NCI-H146 (cell line): ENCODE measurements around the gene UBASH3A.
A peak's percentile ranks its signal among the peaks of the same experiment; 100 is the strongest.

Experiments
- DNase-seq: peaks from one replicate; lab custom pipeline; 2025; lab: John Stamatoyannopoulos, UW

UBASH3A gene

GRCh38 chr21:42411197-42411869 lies 7.6 kb downstream of the UBASH3A start:
- DNase-seq: peak; percentile 7

- DNase-seq: no peak
Observed at GRCh38 chr21:42411891-42412635, 8.4 kb downstream of the UBASH3A start.

GRCh38 chr21:42412636-42412933 lies 8.9 kb downstream of the UBASH3A start:
- no peak for DNase-seq

DNA sequence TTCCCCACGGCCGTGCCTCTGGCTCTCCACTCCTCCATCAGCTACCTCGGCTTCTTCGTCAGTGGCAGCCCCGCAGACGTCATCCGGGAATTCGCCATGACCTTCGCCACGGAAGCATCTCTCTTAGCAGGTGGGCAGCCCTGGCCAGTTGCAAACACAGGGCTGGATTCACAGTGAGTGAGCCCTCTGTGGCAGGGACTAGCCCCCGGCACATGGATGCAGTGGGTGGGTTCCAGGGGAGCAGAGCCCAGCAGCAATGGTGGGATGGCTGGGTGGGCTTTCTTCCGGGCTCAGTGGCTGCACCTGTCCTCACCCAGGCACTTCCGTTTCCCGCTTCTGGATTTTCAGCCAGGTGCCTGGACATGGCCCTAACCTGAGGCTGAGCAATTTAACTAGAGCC lies 9.4 kb downstream of the UBASH3A start:
- DNase-seq: no peak

- DNase-seq: no peak
Observed at GRCh38 chr21:42413500-42413899, 9.8 kb downstream of the UBASH3A start.

DNA sequence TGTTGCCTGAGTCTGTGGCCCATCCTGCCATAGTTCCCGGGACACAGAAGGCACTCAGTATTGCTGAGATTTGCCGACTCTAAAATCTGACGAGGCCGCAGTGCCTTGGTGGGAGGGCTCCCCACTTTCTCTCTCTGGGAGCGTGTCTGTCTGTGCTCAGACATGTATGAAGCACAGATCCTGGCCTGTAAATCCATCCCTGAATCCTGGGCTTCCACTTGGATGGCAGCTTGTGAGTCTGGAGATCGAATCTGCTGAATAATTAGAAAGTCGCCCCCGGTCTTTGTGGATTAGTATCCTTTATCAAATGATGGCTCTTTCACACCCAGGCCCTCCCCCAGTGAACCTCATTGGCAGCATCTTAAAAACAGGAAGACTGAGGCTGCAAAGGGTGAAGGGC lies 10.4 kb downstream of the UBASH3A start:
- DNase-seq: no peak

DNA sequence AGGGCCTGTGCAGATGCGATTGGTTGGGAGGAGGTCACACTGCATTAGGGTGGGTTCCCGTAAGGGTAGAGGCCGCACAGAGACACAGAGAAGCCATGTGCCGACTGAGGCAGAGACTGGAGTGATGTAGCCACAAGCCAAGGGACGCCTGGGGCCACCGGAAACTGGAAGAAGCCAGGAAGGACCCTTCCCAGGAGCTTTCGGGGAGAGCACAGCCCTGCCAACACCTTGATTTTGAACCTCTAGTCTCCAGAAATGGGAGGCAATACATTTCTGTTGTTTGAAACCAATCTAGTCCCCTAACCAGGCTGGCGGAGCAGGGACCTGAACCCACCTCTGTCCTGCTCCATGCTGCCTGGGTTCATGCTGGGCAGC lies 10.8 kb downstream of the UBASH3A start:
- DNase-seq: no peak

DNA sequence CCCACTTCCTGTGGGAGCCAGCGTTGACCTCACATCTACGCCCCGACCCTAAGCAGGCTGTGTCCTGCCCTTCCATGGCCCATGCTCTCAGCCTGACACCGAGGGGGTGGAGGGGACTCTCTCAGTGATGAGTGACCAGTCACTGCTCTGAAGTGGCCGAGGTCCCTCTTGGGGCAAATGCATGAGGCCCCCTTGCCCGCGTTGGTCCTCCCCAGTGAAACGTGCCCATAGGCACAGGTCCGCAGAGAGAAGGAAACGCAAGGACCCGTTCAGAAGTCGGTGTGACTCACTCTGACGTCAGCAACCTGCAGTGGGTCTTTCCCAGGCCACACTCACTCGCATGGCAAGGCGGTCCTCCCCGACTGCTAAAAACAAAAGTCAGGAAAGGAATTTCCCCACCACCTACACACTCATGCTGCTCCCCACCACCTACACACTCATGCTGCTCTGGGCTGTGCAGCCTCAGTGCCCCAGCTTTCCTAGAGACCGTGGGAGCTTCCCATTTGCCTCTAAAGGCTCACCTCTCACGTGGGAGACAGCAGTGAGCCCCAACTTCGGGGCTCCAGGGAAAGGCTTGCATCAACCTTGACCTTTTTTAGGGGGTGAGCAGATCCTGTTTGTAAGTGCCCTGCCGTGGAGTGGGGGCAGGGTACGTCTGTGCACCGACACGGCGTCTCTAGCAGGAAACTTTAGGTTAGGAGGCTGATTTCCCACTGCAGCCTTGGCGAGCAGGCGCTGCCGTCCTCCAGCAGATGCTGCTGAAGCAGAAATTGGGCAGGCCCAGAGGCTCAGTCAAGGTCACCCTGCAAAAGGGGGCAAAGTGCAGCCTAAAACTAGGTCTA lies 11.4 kb downstream of the UBASH3A start:
- no peak for DNase-seq

- DNase-seq: no peak
Observed at GRCh38 chr21:42417533-42417932, 13.8 kb downstream of the UBASH3A start.

- DNase-seq: no peak
Observed at GRCh38 chr21:42418886-42419285, 15.2 kb downstream of the UBASH3A start.

DNA sequence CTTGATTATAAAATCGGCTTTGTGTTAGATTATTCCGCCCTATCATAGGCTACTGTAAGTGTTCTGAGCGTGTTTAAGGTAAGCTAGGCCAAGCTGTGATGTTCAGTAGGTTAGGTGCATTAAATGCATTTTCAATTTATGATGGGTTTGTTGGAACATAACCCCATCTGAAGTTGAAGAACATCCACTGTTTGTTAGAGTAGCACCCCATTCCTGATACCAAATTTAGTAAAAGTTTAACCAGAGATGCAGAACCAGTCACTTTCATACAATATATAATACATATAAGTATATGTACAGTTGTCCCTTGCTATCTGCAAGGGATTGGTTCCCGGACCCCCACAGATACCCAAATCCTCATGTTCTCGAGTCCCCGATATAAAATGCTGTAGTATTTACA lies 16.1 kb downstream of the UBASH3A start:
- DNase-seq: no peak

DNA sequence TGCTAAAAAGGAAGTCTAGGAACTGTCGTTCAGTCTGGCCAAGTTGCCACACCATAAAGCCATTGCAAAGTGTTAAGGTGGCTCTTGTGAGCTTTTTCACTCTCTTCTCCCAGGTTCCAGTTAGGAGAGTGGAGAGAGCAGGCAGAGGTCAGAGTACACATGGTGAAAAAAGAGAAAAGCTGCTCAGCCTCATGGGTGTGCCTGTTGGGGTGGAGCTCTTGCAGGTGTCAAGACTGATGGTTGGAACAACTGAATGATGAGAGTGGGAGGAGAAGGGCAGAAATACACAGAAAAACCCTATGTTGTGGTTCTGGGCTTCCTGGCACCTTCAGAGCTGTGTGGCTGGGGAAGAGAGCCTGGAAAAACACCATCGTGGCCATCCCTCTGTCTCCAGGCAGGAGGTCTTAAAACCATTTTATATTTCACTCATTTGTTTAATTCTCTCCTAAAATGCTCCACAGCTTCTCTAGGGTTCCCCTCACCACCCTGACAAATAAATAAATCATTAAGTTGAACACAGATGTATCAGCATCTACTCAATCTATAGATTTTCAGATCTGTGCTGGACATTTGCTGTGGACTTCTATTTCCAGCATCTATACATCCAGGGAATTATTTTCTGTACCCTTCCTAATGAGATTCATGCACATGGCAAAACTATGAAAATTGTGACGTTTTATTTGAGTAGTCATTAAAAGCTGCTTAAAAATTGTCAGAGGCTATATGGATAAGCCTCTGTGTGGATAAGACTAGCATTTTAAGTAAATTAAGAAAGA lies 17.5 kb downstream of the UBASH3A start:
- DNase-seq: no peak

DNA sequence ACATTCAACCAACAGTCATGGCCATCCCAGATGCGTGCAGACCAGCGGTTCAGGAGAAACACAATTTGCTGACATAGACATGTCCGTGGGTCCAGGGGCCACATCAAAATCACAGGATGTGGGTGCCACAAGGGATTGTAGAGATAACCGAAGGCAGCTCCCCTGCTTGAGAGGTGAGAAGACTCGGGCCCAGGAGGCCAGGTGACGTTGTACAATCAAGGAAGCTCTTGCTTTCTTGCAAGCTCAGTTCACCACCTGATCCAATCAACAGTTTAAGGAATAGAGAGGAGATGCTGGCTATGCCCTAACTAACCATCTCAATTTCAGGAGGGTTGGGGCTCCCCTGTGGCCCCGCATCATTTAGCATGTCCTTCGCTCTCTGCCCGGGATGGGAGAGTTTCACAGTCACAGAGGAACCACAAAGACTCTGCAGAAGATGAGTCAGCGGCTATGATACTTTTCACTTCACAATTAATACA lies 19.5 kb downstream of the UBASH3A start:
- no peak for DNase-seq

- no peak for DNase-seq
Observed at GRCh38 chr21:42423685-42424084, 20.0 kb downstream of the UBASH3A start.

- DNase-seq: no peak
Observed at GRCh38 chr21:42424914-42425541, 21.3 kb downstream of the UBASH3A start.

- DNase-seq: no peak
Observed at GRCh38 chr21:42425591-42425990, 21.9 kb downstream of the UBASH3A start.

- no peak for DNase-seq
Observed at GRCh38 chr21:42426424-42426823, 22.7 kb downstream of the UBASH3A start.

DNA sequence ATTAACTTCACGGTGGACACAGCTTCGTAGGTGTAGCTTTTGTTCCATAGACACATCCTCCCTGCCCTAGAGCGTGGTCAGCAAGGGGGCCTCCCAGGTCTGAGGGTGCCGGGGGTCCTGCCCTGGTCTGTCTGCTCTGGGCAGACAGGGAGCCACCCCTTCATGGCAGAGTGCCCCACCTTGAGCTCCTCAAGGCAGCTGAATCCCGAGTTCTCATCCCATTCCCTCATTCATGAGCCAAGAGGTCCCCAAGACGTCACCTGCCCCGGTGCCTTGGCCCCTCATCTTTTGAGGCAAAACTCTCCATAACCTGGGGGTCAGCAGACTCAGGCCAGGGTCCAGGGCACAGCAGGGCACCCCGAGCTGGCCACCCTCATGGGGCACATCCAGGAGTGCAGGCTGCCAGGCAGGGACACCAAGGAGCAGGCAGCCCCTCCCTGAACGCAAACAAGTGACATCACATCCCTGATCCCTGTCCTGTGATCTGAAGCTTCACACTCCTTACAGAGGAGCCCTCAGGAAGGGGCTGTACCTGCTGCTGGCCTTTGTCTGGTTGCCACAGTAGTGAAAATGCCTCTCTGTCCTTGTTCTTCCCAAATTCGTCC lies 23.3 kb downstream of the UBASH3A start:
- DNase-seq: no peak

- no peak for DNase-seq
Observed at GRCh38 chr21:42427809-42428419, 24.2 kb downstream of the UBASH3A start.

DNA sequence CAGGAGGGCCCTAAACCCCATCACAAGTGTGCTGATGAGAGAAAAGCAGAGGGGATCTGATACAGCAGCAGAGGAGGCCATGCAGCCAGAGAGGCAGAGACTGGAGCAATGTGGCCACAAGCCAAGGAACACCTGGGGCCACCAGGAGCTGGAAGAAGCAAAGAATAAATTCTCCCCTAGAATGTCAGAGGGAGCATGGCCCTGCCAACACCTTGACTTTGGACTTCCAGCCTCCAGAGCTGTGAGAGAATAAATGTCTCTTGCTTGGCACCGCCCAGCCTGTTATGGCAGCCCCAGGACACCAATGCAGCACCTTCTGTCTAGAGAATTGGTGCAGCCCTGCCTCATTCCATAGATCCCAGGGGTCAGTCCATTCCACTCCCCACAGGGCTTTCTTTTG lies 25.3 kb downstream of the UBASH3A start:
- DNase-seq: no peak

GRCh38 chr21:42429856-42430255 lies 26.2 kb downstream of the UBASH3A start:
- DNase-seq: no peak
